IPS-15b (cell line): ENCODE data around the gene CROCC2.

ENCODE experiments used
- H3K27me3 ChIP-seq: one replicate; pipeline ENCODE4 v1.6.1; 2013; ENCODE audit warnings: low read length; ENCODE audit not compliant: control insufficient read depth, insufficient read depth
- H3K36me3 ChIP-seq: one replicate; pipeline ENCODE4 v1.6.1; 2013; ENCODE audit warnings: low read length; ENCODE audit not compliant: control insufficient read depth, insufficient read depth
- H3K4me1 ChIP-seq: one replicate; pipeline ENCODE4 v1.6.1; 2013; ENCODE audit warnings: mild to moderate bottlenecking, low read length; ENCODE audit not compliant: control insufficient read depth, insufficient read depth
- H3K4me3 ChIP-seq: one replicate; pipeline ENCODE4 v1.5.1; 2013; ENCODE audit warnings: low read depth, low read length
- H3K9ac ChIP-seq: one replicate; pipeline ENCODE4 v1.6.1; 2013; ENCODE audit warnings: low read depth, mild to moderate bottlenecking, low read length
- H3K9me3 ChIP-seq: one replicate; pipeline ENCODE4 v1.6.1; 2013; ENCODE audit warnings: mild to moderate bottlenecking, low read length; ENCODE audit not compliant: control insufficient read depth, insufficient read depth

CROCC2 gene

GRCh38 chr2:240871071-240871958 lies 34.8 kb upstream of the CROCC2 start:
- Histone ChIP-seq H3K9ac (no peak overlapping the region), H3K27me3 (no peaks in the 10 kb centered on the region), H3K4me3 (no peak overlapping the region), H3K36me3 (no peaks in the 10 kb centered on the region), H3K4me1 (no peaks in the 10 kb centered on the region), H3K9me3 (no peaks in the 10 kb centered on the region)

- H3K4me1 ChIP-seq = no peaks in the 10 kb centered on the region
- H3K36me3 ChIP-seq = no peaks in the 10 kb centered on the region
- no peak overlapping the region for H3K4me3 ChIP-seq
- H3K27me3 ChIP-seq = no peaks in the 10 kb centered on the region
- H3K9me3 ChIP-seq = no peaks in the 10 kb centered on the region
- no peak overlapping the region for H3K9ac ChIP-seq
These were observed 33.6 kb upstream of the CROCC2 start for GRCh38 chr2:240872317-240873097.

- H3K27me3 ChIP-seq = no peaks in the 10 kb centered on the region
- H3K4me1 ChIP-seq = no peaks in the 10 kb centered on the region
- no peaks in the 10 kb centered on the region for H3K9me3 ChIP-seq
These were observed 32.9 kb upstream of the CROCC2 start for GRCh38 chr2:240873098-240873788.

GRCh38 chr2:240873805-240874714 lies 32.1 kb upstream of the CROCC2 start:
- H3K9me3 ChIP-seq = no peaks in the 10 kb centered on the region
- no peak overlapping the region for H3K4me3 ChIP-seq
- no peak overlapping the region for H3K9ac ChIP-seq
- H3K36me3 ChIP-seq = no peaks in the 10 kb centered on the region
- no peaks in the 10 kb centered on the region for H3K4me1 ChIP-seq
- H3K27me3 ChIP-seq = no peaks in the 10 kb centered on the region

More at GRCh38 chr2:240873098-240873788, 32.9 kb upstream of the CROCC2 start:
- Histone ChIP-seq H3K9ac (no peak overlapping the region), H3K36me3 (no peaks in the 10 kb centered on the region), H3K4me3 (no peak overlapping the region)

GRCh38 chr2:240874715-240875227 lies 31.4 kb upstream of the CROCC2 start:
- no peak overlapping the region for H3K9ac ChIP-seq
- H3K36me3 ChIP-seq = no peaks in the 10 kb centered on the region
- H3K4me3 ChIP-seq = no peak overlapping the region
- H3K9me3 ChIP-seq = no peaks in the 10 kb centered on the region
- no peaks in the 10 kb centered on the region for H3K27me3 ChIP-seq
- no peaks in the 10 kb centered on the region for H3K4me1 ChIP-seq

GRCh38 chr2:240875228-240876034 lies 30.7 kb upstream of the CROCC2 start:
- no peak overlapping the region for H3K4me3 ChIP-seq
- no peaks in the 10 kb centered on the region for H3K27me3 ChIP-seq
- H3K9ac ChIP-seq = no peak overlapping the region
- H3K36me3 ChIP-seq = no peaks in the 10 kb centered on the region
- H3K4me1 ChIP-seq = no peaks in the 10 kb centered on the region
- H3K9me3 ChIP-seq = no peaks in the 10 kb centered on the region

- Histone ChIP-seq H3K4me3 (no peak overlapping the region), H3K9ac (no peak overlapping the region), H3K36me3 (no peaks in the 10 kb centered on the region), H3K9me3 (no peaks in the 10 kb centered on the region), H3K27me3 (no peaks in the 10 kb centered on the region), H3K4me1 (no peaks in the 10 kb centered on the region)
These were observed 30.1 kb upstream of the CROCC2 start for GRCh38 chr2:240876035-240876474.

GRCh38 chr2:240876475-240877251 lies 29.5 kb upstream of the CROCC2 start:
- no peak overlapping the region for H3K9ac ChIP-seq
- H3K27me3 ChIP-seq = no peaks in the 10 kb centered on the region
- no peaks in the 10 kb centered on the region for H3K4me1 ChIP-seq
- H3K4me3 ChIP-seq = no peak overlapping the region
- no peaks in the 10 kb centered on the region for H3K36me3 ChIP-seq
- no peaks in the 10 kb centered on the region for H3K9me3 ChIP-seq

GRCh38 chr2:240877460-240878340 lies 28.4 kb upstream of the CROCC2 start:
- Histone ChIP-seq H3K4me3 (no peak overlapping the region), H3K9me3 (no peaks in the 10 kb centered on the region), H3K4me1 (no peaks in the 10 kb centered on the region), H3K9ac (no peak overlapping the region), H3K27me3 (no peaks in the 10 kb centered on the region), H3K36me3 (no peaks in the 10 kb centered on the region)
